Mammary epithelial cell (primary cell): ENCODE measurements around the gene MYO10.
"Not testable (repeated sequence)": the region's sequence is repeated elsewhere in the genome, so short reads cannot be mapped to it uniquely, and the experiment has no call there.

Source experiments
- EZH2 ChIP-seq: IDR thresholded peaks from 2 replicates; pipeline ENCODE4 v1.6.1; 2012; ENCODE audit warnings: low read length, inconsistent platforms, borderline replicate concordance
- TF ChIP-seq, protein P1 (sequence below), 2 donors: IDR thresholded peaks in 1 of 2; conservative IDR thresholded peaks in 1 of 2; 2 replicates each; pipeline ENCODE4 v1.5.1; 2011 to 2012; ENCODE audit warnings: inconsistent platforms in 2 of 2, low read length in 2 of 2, mild to moderate bottlenecking in 2 of 2, control low read depth in 1 of 2, low read depth in 1 of 2; ENCODE audit not compliant: insufficient read depth in 1 of 2; ENCODE audit errors: extremely low read depth in 1 of 2

DNA sequence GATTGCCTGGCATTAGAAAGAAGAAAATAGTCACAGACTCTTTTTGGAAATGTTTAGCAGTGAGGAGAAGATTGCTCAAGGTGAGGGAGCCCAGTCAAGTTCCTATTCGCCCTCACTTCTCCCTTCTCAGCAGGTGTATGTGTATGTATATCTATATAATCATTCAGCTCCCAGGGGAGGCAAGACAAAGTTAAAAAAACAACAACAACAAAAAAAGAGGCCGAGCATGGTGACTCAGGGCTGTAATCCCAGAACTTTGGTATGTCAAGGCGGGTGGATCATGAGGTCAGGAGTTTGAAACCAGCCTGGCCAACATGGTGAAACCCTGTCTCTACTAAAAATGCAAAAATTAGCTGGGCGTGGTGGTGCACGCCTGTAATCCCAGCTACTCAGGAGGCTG lies 197.7 kb downstream of the MYO10 start:
- TF ChIP-seq, protein P1, sequence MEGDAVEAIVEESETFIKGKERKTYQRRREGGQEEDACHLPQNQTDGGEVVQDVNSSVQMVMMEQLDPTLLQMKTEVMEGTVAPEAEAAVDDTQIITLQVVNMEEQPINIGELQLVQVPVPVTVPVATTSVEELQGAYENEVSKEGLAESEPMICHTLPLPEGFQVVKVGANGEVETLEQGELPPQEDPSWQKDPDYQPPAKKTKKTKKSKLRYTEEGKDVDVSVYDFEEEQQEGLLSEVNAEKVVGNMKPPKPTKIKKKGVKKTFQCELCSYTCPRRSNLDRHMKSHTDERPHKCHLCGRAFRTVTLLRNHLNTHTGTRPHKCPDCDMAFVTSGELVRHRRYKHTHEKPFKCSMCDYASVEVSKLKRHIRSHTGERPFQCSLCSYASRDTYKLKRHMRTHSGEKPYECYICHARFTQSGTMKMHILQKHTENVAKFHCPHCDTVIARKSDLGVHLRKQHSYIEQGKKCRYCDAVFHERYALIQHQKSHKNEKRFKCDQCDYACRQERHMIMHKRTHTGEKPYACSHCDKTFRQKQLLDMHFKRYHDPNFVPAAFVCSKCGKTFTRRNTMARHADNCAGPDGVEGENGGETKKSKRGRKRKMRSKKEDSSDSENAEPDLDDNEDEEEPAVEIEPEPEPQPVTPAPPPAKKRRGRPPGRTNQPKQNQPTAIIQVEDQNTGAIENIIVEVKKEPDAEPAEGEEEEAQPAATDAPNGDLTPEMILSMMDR (conservative IDR thresholded peaks at IDR 0.05 in 1 of 2, IDR thresholded peaks at IDR 0.05 in 1 of 2; ENCODE audit: extremely low read depth in 1 of 2, insufficient read depth in 1 of 2, low read depth in 1 of 2, low read length in 2 of 2), result not testable (repeated sequence)
- not testable (repeated sequence) for TF ChIP-seq EZH2
